ENCODE results near the gene SNX13. TPM values are rescaled to one million over a fixed set of nuclear protein-coding genes. Genes with fewer than 3 reads are reported as not detected.
"Not testable (repeated sequence)": the region's sequence is repeated elsewhere in the genome, so short reads cannot be mapped to it uniquely, and the experiment has no call there.

SNX13 gene
- total RNA-seq, 2 donors from 2014 or later, result 63.2 to 63.8 TPM

DNA sequence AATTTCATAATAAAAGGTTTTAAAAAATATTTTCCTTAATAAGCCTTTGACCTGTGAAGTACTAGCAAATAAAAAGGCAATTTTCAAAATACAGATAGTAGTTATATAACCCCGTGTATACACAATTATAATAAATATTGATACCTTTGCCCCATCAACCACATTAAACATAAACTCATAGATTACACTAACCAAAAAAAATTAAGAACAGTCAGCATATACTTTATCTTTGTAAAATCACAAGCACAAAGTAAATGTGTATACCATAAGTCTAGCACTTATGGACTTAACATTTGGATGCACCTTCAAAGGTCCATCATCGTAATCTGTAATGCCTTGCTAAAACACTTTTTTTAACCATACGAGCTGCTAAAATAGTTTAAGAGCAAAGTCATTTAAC is 123.4 kb downstream of the SNX13 start:
- DNase-seq (no peak), ATAC-seq (no peak)
- intact Hi-C loops (cut with DNase I, micrococcal nuclease), result no loop called here

DNA sequence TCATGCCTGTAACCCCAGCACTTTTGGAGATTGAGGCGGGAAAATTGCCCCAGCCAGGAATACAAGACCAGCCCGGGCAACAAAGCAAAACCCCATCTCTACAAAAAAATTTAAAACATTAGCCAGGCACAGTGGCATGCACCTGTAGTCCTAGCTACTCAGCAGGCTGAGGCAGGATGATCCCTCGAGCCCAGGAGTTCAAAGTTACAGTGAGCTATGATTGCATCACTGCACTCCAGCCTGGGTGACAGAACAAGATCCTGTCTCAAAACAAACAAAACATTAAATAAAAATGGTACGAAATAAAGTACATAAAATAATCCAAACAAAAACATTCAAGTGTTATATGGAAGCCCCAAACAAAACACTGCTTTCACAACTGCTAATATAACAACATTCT is 125.0 kb downstream of the SNX13 start:
- ATAC-seq, result no peak
- intact Hi-C loops (cut with DNase I, micrococcal nuclease), result no loop called here
- DNase-seq, result no peak

DNA sequence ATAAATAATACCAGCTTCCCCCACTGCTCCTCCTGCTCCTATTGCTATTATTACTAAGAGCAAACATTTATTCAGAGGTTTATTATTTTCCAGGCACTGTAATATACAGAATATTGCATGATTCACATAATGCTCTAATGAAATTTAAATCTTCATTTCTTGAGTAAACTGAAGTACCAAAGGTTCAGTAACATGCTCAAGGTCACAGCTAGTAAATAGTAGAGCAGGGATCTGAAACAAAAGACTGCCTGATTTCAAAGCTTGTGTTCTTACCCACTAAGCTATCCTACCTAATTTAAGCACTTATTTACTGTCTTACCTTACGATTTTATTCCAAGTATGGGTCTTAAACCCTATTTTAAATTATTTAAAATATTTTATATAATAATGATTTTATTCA is 126.2 kb downstream of the SNX13 start:
- intact Hi-C loops (cut with DNase I, micrococcal nuclease), result no loop called here
- DNase-seq (no peak), ATAC-seq (no peak)

DNA sequence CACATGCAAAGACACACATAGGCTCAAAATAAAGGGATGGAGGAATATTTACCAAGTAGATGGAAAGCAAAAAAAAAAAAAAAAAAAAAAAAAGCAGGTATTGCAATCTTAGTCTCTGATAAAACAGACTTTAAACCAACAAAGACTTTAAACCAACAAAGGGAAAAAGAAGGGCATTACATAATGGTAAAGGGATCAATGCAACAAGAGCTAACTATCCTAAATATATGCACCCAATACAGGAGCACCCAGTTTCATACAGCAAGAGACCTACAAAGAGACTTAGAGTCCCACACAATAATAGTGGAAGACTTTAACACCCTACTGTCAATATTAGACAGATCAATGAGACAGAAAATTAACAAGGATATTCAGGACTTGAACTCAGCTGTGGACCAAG is 131.1 kb downstream of the SNX13 start:
- DNase-seq; ATAC-seq; intact Hi-C loops (cut with DNase I, micrococcal nuclease): not testable (repeated sequence)

DNA sequence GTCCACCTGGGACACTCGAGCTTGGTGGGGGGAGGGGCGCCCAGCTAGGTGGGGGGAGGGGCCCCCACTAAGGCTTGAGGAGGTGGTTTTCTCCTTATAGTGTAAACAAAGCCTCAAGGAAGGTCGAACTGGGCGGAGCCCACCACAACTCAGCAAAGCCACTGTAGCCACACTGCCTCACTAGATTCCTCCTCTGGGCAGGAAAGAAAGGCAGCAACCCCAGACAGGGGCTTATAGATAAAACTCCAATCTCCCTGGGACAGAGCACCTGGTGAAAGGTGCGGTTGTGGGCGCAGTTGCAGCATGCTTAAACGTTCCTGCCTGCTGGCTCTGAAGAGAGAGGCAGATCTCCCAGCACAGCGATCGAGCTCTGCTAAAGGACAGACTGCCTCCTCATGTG is 133.1 kb downstream of the SNX13 start:
- DNase-seq (no peak), ATAC-seq (no peak)
- intact Hi-C loops (cut with DNase I, micrococcal nuclease), result no loop called here

DNA sequence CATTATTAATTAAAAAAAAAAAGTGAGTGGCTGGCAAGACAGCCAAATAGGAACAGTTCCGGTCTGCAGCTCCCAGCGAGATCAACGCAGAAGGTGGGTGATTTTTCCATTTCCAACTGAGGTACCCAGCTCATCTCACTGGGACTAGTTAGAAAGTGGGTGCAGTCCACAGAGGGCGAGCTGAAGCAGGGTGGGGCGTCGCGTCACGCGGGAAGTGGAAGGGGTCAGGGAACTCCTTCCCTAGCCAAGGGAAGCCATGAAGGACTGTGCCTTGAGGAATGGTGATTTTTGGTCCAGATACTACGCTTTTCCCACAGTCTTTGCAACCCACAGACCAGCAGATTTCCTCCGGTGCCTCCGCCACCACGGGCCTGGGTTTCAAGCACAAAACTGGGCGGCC is 133.7 kb downstream of the SNX13 start:
- intact Hi-C loops (cut with DNase I, micrococcal nuclease), result no loop called here
- DNase-seq (no peak), ATAC-seq (no peak)

DNA sequence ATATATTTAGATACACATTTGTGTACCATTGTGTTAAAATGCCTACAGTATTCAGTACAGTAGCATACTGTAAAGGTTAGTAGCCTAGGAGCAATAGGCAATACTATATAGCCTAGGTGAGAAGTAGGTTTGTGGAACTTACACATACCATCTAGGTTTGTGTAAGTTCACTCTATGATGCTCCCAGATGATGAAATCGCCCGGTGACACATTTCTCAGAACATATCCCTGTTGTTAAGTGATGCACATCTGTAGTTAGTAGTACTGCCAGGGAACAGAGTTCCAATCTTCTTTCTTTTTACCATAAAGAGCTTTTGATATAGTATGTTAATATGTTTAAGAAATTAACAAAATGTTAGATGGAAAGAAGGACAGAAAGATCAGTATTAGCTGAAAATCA is 138.2 kb downstream of the SNX13 start:
- intact Hi-C loops (cut with DNase I, micrococcal nuclease), result no loop called here
- ATAC-seq, result no peak
- DNase-seq, result no peak

DNA sequence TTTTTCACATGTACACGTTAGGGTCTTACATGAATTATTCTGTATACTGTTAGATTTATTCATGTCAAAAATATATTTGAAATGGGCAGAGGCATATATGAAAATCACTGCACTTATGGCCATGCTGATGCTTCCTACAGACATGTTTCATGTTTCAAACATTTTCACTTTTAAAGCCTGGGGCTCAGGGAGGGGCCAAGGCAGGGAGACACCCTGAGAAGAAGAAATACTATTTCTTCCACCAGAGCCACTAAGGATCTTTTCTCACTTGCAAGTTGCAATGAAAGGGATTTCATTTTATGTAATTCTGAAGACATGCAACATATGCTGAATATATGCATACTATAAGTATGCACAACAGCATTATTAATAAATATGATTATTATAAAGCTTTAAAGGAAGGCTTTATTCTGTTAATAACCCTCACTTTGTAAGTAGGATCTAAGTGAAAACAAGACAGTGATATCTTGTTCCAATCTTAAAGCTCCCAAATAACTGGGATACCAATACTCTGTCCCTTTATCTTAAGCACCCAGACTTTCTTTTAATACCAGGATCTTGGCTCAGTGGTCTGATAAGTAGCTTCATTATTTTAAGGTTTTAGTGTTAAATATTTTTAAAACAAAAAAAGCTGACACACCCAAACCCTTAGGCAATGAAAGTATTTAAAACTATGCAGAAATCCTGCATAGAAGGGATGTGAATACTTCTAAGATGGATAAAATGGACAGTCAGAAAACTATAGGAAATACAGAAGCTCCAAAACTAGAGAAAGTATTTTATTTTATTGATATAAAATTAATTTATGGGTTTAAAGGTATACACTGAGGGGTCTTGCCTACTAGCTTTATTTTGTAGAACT is 148.0 kb downstream of the SNX13 start:
- intact Hi-C loops (cut with DNase I, micrococcal nuclease), result no loop called here
- ATAC-seq (no peak), DNase-seq (no peak)

DNA sequence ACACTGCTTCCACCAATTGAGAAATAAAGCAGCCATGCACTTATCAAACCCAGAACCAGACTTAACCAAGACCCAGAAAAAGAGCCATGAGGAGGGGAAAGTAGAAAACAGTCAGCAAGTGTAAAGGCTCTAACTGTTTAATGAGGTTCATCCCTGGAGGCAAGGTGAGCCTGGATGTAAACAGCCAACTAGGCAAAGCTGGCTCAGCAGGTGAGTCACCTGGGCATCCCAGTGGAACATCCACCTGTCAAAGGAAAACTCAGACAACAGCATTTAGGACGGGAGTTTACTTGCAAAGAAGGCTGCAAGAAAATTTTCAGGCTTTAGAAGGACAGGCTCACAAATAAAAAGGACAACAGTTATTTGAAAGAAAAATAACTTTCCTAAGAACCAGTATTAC is 153.0 kb downstream of the SNX13 start:
- DNase-seq (no peak), ATAC-seq (no peak)
- intact Hi-C loops (cut with DNase I, micrococcal nuclease), result no loop called here

DNA sequence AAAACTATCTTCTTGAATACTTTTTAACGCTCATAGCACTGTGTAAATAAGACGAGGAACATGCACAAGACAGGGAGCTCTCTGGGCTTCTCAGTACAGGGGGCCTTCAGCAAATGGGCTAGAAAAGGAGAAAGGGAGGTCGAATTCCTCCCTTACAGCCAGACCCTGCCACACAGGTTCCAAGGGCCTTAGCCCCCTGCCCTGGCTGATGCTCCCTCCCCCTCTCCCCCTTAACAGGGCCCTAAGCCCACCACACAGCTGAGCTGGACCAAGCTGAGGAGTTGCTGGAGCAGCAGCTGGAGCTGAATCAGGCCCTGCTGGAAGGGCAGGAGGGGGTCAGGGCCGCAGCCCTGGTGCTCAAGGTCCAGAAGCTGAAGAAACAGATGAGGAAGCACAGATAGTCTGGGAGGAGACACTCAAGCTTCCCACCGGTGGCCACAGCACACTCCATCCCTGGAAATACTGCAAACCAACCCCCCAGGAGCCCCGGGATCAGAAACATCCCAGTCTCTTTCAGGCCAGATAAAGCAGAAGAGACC is 153.9 kb downstream of the SNX13 start:
- peak; percentile 12 for ATAC-seq

DNA sequence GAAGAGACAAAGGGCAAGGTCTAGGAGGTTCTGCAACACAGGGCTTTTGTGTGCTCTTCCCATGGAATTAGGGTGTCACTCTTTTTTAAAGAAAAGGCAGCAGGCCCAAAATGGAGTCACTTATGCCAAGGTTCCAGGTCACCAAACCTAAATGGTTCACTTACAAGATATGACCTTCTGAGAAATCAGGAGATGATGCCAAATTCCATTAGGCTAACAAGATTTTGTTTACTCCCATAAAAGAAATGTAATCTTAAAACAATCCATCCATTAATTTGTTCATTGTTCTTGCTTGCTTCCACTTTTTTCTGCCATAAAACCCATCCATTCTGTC is 158.1 kb downstream of the SNX13 start:
- DNase-seq, result no peak
- intact Hi-C loops (cut with DNase I, micrococcal nuclease), result no loop called here
- ATAC-seq, result no peak

More for the DNA sequence above, 153.9 kb downstream of the SNX13 start:
- DNase-seq, result no peak
- intact Hi-C loops (cut with DNase I, micrococcal nuclease), result no loop called here

DNA sequence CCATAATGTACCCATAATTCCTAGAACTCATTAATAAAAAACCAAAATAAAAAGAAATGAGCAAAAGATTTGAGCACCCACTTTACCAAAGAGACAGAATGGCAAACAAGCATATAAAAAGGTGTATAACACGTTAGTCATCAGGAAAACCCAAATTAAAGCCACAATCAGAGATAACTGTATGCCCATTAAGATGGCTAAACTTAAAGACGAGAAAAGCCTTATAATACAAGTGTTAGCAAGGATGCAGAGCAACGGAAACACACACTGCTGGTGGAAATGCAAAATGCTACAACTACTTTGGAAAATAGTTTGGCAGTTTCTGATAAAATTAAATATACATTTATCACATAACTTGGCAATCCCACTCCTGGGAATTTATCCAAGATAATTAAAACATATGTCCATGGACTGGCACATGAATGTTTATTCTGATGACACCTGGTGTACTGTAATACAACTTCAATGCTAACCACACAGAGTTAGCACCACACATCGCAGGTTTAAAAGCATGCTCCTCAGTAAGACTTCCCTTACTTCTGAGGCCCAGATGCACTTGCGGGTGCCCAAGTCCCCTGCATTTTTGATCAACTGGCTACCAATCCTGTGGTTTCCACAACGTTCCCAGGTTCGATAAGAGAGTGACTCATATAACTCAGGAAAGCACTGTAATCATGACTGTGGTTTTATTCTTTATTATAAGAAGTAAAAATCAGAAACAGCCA is 158.6 kb downstream of the SNX13 start:
- DNase-seq (no peak), ATAC-seq (no peak)
- intact Hi-C loops (cut with DNase I, micrococcal nuclease), result no loop called here

DNA sequence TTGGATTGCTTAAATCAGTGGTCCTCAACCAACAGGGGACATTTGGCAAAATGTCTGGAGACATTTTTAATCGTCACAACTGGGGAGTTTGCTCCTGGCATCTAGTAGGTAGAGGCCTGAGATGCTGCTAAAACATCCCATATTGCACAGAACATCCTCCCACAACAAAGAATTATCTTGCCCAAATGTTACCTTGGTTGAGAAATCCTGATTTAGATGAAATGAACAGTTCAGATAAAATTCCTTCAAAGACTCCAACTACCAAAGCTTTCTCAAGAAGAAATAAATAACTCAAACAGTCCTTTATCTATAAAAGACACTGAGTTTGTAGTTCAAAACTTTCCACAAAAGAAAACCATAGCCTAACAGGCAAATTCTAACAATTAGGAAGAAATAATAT is 160.9 kb downstream of the SNX13 start:
- intact Hi-C loops (cut with DNase I, micrococcal nuclease), result no loop called here
- no peak for ATAC-seq

DNA sequence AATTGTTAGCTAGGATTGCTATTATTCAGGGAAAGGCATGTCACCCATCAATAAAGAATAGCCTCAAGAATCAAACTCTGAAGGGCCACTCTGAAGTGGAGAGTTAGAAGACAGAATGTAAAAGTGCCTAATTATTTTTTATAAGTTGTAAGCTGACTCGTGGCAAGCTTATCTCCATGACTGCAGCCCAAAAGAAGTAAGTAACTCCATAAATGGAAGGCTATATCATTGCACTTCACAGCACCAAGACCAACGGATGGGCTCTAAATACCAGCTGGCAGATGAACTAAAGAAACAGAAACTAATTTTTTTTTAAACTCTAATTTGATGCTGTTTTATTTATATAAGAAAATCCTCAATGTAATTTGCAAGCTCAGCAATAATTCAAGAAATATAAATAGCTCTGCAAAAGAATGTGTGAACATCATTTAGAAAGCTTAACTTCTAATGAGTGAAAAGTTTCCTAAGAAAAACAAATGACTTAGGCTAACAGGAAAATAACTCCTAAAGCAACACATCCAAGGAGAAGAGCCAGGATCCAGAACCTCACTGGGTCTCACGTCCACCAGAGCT is 165.5 kb downstream of the SNX13 start:
- DNase-seq (no peak), ATAC-seq (no peak)
- intact Hi-C loops (cut with DNase I, micrococcal nuclease), result no loop called here

More for the DNA sequence above, 160.9 kb downstream of the SNX13 start:
- no peak for DNase-seq

DNA sequence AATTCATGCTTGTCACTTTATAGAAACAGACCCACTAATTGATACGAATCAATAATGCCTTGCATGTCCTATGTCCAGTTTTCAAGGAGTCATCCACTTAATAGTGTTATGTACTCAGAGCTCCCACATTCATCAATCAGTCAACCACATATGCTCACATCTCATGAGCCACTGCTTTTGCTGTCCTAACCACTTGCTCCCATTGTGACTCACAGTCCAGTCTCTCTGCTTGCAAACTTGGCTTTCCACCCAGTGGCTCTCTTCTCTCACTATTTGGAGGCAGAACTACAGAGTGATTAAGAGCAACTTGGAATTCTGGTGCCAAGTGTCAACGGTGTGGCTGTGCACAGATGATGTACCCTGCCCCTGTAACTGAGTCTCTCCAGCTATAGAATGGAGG is 166.0 kb downstream of the SNX13 start:
- DNase-seq (no peak), ATAC-seq (no peak)
- intact Hi-C loops (cut with DNase I, micrococcal nuclease), result no loop called here

DNA sequence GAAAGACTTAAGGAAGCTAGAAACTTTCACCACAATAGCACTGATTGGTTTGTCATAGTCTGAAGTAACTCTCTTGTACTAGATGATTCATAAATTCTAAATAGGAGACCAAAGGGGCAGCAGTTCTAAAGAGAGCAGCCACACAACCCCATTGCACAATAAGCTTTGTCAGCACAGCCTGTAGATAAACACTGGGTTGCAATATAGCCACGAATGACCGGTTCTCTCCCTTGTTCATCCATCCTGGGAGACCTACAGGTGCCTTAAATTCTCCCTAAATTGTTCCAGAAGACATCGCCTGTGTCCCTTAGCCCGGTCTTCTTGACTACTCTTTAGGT is 167.0 kb downstream of the SNX13 start:
- no peak for DNase-seq
- intact Hi-C loops (cut with DNase I, micrococcal nuclease), result no loop called here

DNA sequence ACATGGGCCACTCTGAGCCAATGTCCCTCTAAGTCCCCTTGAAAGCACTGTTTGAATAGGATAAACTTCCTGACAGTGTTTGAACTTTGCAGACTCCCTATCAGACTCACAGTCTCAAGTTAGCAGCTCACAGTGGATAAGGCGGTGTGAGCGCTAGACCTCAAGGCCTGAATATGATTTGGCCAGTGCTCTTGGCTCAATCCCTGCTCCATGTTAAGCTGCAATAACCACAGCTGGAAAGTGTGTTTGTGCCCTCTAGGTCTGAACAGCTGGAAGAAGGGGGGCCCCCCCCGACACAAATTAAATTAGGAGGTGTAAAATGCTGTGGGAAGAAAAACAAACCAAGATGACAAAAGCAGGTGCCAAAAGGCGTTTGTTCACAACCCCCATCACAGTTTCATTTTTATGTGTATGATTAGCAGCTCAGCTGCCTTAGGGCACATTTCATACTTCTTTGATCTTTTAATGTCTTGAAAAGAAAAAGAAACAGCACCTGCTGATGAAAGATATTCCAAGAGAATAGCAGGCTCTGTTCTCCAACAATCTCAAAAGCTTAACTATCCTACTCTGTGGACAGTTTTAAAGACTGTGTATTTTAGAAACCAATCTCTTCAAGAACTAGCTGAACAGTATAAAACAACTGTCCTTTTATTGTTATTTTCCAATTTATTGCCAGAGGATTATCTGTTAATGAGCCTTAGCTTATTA is 167.6 kb downstream of the SNX13 start:
- ATAC-seq (peak; percentile 24), DNase-seq (no peak)
- intact Hi-C loops (cut with DNase I, micrococcal nuclease), result no loop called here

More for the DNA sequence above, 167.0 kb downstream of the SNX13 start:
- peak; percentile 41 for ATAC-seq

DNA sequence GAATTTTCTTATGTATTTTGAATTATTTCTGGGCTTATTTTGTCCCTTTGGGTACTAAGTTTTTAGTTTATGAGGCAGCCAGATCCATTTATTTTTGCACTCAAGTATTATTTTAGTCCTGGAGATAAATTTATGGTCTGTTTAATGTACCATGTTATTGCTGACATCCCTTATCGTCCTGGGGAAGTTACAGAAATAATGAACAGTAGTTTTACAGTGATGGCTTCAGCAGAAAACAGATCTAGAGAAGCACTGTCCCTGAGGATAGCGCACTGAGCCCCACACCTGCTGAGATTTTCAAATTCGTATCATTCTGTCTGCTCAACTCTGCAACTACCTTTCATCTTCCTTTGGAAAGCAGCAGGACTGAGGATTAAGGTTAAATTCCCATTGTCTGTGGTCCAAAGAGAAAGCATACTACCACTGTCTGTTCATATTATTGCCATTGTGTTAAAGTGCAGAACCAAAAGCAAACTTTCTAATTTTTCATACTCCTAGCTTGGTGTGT is 168.3 kb downstream of the SNX13 start:
- DNase-seq (no peak), ATAC-seq (no peak)
- intact Hi-C loops (cut with DNase I, micrococcal nuclease), result no loop called here

DNA sequence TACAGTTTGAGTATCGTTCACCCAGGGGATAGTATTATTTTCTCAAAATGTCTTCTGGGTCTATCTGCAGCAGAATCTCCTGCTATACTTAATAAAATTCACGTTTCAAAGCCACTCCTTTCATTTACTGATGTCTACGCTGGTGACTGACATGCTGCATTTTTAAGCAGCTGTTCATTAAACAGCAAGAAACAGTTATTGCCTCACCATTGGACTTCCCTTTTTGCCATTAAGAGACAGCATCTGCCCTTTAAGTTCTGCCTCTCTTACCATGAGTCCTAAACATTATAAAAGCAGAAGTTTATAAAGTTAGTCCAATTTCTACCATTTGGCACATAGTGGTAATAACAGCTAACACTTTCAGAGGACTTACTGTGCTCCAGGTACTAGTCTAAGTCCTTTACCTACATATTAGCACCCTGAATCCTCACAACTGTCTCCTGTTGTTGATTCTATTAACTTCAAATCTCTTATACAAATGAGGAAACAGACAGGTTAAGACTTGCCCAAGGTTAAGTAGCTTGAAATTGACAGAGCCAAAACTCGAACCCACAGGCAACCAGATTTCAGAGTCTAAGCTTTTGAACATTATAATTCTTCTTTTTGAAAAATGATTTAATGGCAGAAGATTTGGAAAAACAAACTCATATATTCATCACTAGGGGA is 169.5 kb downstream of the SNX13 start:
- DNase-seq, result no peak
- intact Hi-C loops (cut with DNase I, micrococcal nuclease), result no loop called here
- no peak for ATAC-seq
